Adrenal gland (tissue), 12 donors: ENCODE data around the gene POLE. TPM values are rescaled to one million over a fixed set of nuclear protein-coding genes. Genes with fewer than 3 reads are reported as not detected.

Experiments used
- DNase-seq, 7 donors: peaks; one replicate each; pipeline ENCODE4 v3.0.0-alpha.2; 2019 to 2020
- H3K27ac ChIP-seq, 5 donors: fragments of 200-600 bp; sonication (generic) in 4 of 5; 1 replicate in 3 of 5; 2 replicates in 2 of 5; pipeline versions ENCODE4 v1.5.1 to v1.8.0; 2016 to 2020; ENCODE audit warnings: mild to moderate bottlenecking in 1 of 5
- H3K27me3 ChIP-seq: fragments of 200-600 bp; 2 replicates; pipeline ENCODE4 v1.8.0; 2021
- H3K36me3 ChIP-seq, 2 donors: fragments of 200-600 bp; replicated peaks in 1 of 2; 1 replicate in 1 of 2; 2 replicates in 1 of 2; pipeline versions ENCODE4 v1.5.1 to v1.8.0; 2018 to 2022
- H3K4me1 ChIP-seq, 2 donors: fragments of 200-600 bp; replicated peaks in 1 of 2; 1 replicate in 1 of 2; 2 replicates in 1 of 2; pipeline versions ENCODE4 v1.5.1 to v1.8.0; 2018 to 2021
- H3K4me3 ChIP-seq, 4 donors: fragments of 200-600 bp; sonication (generic) in 3 of 4; one replicate each; pipeline ENCODE4 v1.5.1; 2016 to 2018
- H3K9me3 ChIP-seq, 3 donors: fragments of 200-600 bp; sonication (generic) in 1 of 3; replicated peaks in 1 of 3; 1 replicate in 2 of 3; 2 replicates in 1 of 3; pipeline versions ENCODE4 v1.5.1 to v1.8.0; 2016 to 2021
- CTCF ChIP-seq, 6 experiments: fragments of 450-650 bp in 4 of 6; fragments of 200-600 bp in 2 of 6; sonication (generic) in 1 of 6; IDR thresholded peaks; 1 replicate in 5 of 6; 2 replicates in 1 of 6; pipeline versions ENCODE4 v1.5.1 to v1.8.0; 2016 to 2021; ENCODE audit warnings: antibody characterized with exemption in 6 of 6, mild to moderate bottlenecking in 2 of 6, moderate library complexity in 1 of 6
- POLR2A ChIP-seq, 2 donors: fragments of 450-650 bp; IDR thresholded peaks; one replicate each; pipeline ENCODE4 v1.6.1; 2017; ENCODE audit warnings: antibody characterized with exemption in 2 of 2, mild to moderate bottlenecking in 2 of 2, moderate library complexity in 1 of 2
- WGBS, 4 donors: extraction: QIAGEN DNeasy Blood & Tissue Kit in 2 of 4; methylation state at CpG; one replicate each; pipeline versions ENCODE4 v1.1.5 to v1.1.7; 2013 to 2017; 5-methylcytosine and 5-hydroxymethylcytosine counted together
- intact Hi-C, 2 donors: fragments of 100-400 bp; cut with DNase I; formaldehyde crosslinking; loops; one replicate each; pipeline versions ENCODE4 v1.14.1 to v1.15.0; 2022 to 2023
- polyA plus RNA-seq, 3 donors: library from polyadenylated mRNA; stranded (reverse); fragments of 200-250 nt in 2 of 3; fragments of 350-450 nt in 1 of 3; fragmentation: Illumina TruSeq in 1 of 3; extraction: RNeasy Lipid Tissue Mini Kit (QIAGEN cat#74804) in 1 of 3; gene quantifications; one replicate each; pipeline ENCODE4 v1.2.3, GENCODE V29; 2013 to 2014
- total RNA-seq, 9 donors: library from RNA; depleted of rRNA in 4 of 9; stranded (reverse); fragments of >200 nt in 4 of 9; fragments of 120-200 nt in 1 of 9; fragmentation: NEBNext Ultra II Directional in 1 of 9; extraction: Animal tissue kit (Norgen Biotek cat#: 25700) in 1 of 9; gene quantifications; one replicate each; pipeline versions ENCODE4 v1.1.0 to v1.2.4, GENCODE V29; 2013 to 2023
- donor health status: healthy with polysubstance abuse.
- donor health status: Bipolar disorder and iron deficiency.
- donor health status: DM: yes; HTN: yes; CAD: no.
- donor health status: DM: no; HTN: no; CAD: no.
- donor health status: DM: no; HTN: no; CAD: no.
- donor health status: DM: yes; HTN: yes; CAD: no.

Gene POLE
- total and polyA plus RNA-seq, 12 donors, result 4.0 to 43.2 (median 16.1) TPM

GRCh38 chr12:132633398-132633797, 53.7 kb downstream of the POLE start:
- no peaks in the 10 kb centered on the region for H3K4me1 ChIP-seq
- H3K36me3 ChIP-seq, result peaks cover 0 to 37% of the 10 kb centered on the region in 2 donors
- TF ChIP-seq POLR2A (IDR thresholded peaks at IDR 0.05), result no peak
- TF ChIP-seq CTCF (IDR thresholded peaks at IDR 0.05), result no peak
- no peaks in the 10 kb centered on the region for H3K9me3 ChIP-seq
- intact Hi-C loops, result no loop called here
- no peak for DNase-seq
- H3K4me3 ChIP-seq, result no peak overlapping the region
- H3K27ac ChIP-seq, result no peak overlapping the region
- no peaks in the 10 kb centered on the region for H3K27me3 ChIP-seq
- WGBS, 4 donors, result 91 to 97% (median 94%) methylated on average over 8 of the region's 8 CpGs

- no peaks in the 10 kb centered on the region for H3K4me1 ChIP-seq
- no peak overlapping the region for H3K27ac ChIP-seq
- no peak for DNase-seq
- H3K27me3 ChIP-seq, result no peaks in the 10 kb centered on the region
- peaks cover 0 to 34% of the 10 kb centered on the region in 2 donors for H3K36me3 ChIP-seq
- intact Hi-C loops, result no loop called here
- TF ChIP-seq POLR2A (IDR thresholded peaks at IDR 0.05) (no peak), CTCF (IDR thresholded peaks at IDR 0.05) (no peak)
- no peak overlapping the region for H3K4me3 ChIP-seq
- 80 to 94% (median 84%) methylated on average over 10 to 17 of the region's 17 CpGs for WGBS, 4 donors
- H3K9me3 ChIP-seq, result no peaks in the 10 kb centered on the region
Observed at GRCh38 chr12:132632521-132633228, 54.5 kb downstream of the POLE start.

- Histone ChIP-seq H3K4me1 (no peaks in the 10 kb centered on the region), H3K36me3 (peaks cover 0 to 25% of the 10 kb centered on the region in 2 donors), H3K4me3 (no peak overlapping the region), H3K27me3 (no peaks in the 10 kb centered on the region), H3K9me3 (no peaks in the 10 kb centered on the region), H3K27ac (no peak overlapping the region)
- 92 to 97% (median 96%) methylated on average over 10 to 11 of the region's 11 CpGs for WGBS, 4 donors
- DNase-seq, result no peak
- intact Hi-C loops, result no loop called here
- TF ChIP-seq POLR2A (IDR thresholded peaks at IDR 0.05) (no peak), CTCF (IDR thresholded peaks at IDR 0.05) (no peak)
Observed at GRCh38 chr12:132631666-132632065, 55.5 kb downstream of the POLE start.

GRCh38 chr12:132630672-132631071, 56.5 kb downstream of the POLE start:
- DNase-seq, result no peak
- WGBS, 4 donors, result 95 to 99% (median 96%) methylated on average over 6 of the region's 6 CpGs
- no peak overlapping the region for H3K27ac ChIP-seq
- peaks cover 0 to 19% of the 10 kb centered on the region in 2 donors for H3K36me3 ChIP-seq
- no peaks in the 10 kb centered on the region for H3K9me3 ChIP-seq
- TF ChIP-seq POLR2A (IDR thresholded peaks at IDR 0.05) (no peak), CTCF (IDR thresholded peaks at IDR 0.05) (no peak)
- no peaks in the 10 kb centered on the region for H3K27me3 ChIP-seq
- no peak overlapping the region for H3K4me3 ChIP-seq
- no peaks in the 10 kb centered on the region for H3K4me1 ChIP-seq
- intact Hi-C loops, result no loop called here
